HG02938 (cell line): ENCODE measurements around the gene PLPPR3.

Source experiments
- ATAC-seq: cut with Tn5 transposase; IDR thresholded peaks from one replicate; pipeline ENCODE4 v1.9.1; 2021; ENCODE audit warnings: mild to moderate bottlenecking, moderate library complexity; ENCODE audit not compliant: unreplicated experiment

Gene PLPPR3

GRCh38 chr19:810077-810855 lies 11.5 kb downstream of the PLPPR3 start:
- ATAC-seq = no peak

DNA sequence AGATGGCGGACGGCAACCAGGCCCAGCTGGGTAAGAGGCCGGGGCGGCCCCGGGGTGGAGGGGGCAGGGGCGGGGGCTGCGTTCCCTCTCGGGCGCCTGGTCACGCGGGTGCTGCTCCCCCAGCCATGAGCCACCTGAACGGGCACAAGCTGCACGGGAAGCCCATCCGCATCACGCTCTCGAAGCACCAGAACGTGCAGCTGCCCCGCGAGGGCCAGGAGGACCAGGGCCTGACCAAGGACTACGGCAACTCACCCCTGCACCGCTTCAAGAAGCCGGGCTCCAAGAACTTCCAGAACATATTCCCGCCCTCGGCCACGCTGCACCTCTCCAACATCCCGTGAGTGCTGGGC lies 13.4 kb downstream of the PLPPR3 start:
- ATAC-seq = no peak

- ATAC-seq = no peak
These were observed 13.9 kb downstream of the PLPPR3 start for GRCh38 chr19:807627-808422.

DNA sequence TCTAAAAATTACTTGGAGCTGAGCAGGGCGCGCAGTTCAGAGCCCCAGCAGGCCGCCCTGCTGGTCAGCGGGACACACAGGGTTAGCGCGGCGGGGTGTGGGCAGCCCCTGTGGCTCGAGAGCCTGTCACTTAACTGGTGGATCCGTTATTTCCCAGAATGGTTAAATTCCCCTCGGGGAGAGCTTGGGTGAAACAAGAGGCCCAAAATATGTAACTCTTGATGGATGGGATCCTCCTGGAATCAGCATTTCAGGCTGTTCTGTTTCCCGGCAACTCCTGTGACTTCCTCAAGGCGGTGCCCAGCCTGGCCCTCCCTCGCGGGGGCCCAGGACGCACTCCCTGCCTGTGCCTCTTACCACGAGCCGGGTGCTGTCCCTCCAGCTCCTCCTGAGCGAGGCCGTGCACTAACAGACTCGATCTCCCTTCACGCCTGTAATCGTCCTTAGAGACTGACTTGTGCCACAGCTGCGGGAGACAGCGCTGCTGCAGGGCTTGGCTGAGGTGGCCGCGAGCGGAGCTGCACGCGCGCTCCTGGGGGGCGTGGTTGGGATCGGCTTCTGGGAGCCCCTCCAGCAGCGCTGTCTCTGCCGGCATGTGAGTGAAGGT lies 14.8 kb downstream of the PLPPR3 start:
- ATAC-seq = no peak

GRCh38 chr19:805600-806550 lies 15.9 kb downstream of the PLPPR3 start:
- ATAC-seq = no peak

GRCh38 chr19:805166-805551 lies 16.6 kb downstream of the PLPPR3 start:
- ATAC-seq = no peak

- no peak for ATAC-seq
These were observed 17.2 kb downstream of the PLPPR3 start for GRCh38 chr19:804419-805165.

GRCh38 chr19:803686-804418 lies 17.9 kb downstream of the PLPPR3 start:
- no peak for ATAC-seq

DNA sequence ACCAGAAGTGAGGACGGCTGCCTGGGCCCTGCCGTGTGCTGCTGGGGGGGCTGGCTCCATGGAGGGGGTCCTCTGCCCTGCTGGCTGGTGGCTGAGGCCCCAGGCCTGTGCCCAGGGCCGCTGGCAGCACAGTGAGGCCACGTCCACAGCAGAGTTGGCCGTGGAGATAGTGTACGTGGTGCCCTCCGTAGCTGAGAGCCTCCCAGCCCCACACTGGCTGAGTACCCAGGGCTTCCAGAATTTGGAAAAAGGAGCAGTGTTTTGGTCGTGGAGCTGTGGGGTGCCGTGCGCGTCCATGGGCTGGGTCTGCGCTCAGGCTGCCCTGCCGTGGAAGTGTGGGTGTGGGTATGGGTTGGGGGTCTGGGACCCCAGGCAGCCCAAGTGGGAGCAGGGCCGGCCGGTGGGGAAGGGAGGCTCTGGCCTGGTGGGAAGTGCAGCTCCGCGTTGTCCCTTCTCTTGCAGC lies 18.6 kb downstream of the PLPPR3 start:
- no peak for ATAC-seq

- ATAC-seq = no peak
These were observed 19.2 kb downstream of the PLPPR3 start for GRCh38 chr19:802498-803098.

DNA sequence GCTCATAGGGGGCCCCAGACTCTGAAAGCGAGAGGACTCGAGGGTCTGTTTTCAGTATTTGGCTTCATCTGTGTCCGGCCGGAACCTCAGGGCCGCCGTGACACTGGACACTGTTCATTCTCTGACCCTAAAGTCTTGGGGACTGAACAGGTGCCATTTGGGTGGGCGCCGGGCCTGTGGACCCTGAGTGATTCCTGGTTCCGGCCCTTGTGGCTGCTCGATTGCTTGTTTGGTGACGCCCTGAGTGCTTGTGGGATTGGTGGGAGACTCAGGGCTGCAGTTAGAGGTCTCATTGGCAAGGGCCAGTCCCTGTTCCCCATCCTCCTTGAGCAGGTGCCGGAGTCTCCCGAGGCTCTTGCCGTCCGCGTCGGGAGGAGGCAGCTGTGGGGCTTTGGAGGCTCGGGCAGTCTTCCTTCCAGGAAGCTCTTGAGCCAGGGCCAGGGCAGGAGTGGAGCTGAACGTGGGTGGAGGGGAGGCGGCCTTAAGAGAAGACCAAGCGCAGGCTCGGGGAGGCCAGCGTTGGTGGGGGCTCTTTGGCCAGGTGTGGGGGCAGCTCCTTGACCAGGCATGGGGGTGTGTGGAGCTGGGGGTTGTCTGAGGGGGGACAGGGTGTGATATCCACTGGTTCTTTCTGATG lies 19.8 kb downstream of the PLPPR3 start:
- ATAC-seq = no peak

GRCh38 chr19:801030-801860 lies 20.5 kb downstream of the PLPPR3 start:
- ATAC-seq = no peak

- no peak for ATAC-seq
These were observed 21.3 kb downstream of the PLPPR3 start for GRCh38 chr19:800360-801029.

DNA sequence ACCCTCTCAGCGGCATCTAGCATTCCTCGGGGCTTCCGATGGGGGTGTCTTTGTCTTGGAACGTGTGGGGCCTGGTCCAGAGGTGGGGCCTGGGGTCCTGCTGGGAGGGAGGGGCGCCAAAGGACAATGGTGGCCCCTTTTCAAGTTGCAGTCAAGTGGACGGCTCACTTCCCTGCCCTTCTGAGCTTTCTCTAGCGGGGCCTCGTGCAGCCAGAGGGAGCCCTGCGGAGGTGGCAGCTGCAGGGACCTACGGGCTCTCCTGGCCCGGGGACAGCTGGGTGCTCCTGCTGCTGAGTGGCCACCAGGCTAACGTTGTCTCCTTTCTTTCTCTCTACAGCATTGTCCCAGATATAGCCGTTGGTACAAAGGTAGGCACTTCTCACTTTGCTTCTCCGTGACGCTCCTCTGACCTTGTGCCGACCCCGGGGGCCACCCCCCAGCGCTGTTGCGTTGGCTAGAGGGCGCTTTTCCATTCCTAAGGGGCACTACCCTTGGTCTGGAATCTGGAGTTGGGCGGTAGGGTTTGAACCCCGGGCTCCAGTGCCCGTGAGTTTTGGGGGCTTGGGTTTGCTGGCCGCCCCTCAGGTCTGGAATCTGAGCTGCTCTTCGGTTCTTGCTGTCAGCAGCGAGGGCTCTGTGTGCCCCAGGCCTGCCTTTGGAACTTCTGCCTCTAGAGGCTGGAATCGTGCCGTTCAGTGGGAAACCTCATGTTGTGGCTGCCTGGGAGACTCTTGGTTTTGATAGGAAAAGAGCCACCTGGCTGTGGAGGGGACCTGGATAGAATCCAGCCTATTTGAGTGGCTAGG lies 22.5 kb downstream of the PLPPR3 start:
- no peak for ATAC-seq

DNA sequence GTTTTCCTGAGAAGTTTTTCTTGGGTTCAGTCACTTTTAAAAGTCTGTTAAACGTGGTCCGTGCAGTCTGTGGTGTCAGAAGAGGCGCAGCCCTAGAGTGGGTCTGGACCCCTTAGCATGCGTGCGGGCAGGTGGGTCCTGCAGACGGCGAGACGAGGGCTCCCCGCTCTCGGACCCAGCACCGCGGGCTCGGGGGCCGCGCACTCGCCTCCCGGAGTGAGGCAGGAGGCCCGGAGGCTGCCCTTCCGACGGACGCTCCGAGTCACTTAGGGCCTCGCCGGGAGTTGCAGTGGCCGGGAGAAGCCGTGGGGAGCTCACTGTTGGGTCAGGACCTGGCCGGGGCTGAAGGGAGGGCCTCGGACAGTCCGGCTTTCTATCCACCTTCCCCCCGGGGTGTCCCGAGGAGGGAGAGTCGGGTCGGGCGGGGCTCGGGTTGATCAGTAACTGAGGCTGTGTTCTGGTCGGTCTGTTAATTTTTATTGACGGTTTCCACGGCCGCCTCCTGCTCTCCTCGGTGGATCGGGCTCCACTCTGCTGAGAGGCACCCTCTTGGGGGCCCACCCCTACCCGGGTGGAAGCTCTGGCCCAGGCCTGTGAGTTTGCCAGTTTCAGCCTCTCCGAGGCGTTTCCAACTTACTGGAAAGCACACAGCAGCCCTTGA lies 23.2 kb downstream of the PLPPR3 start:
- ATAC-seq = no peak
